ENCODE results near the gene ASPHD1.

The ASPHD1 gene

GRCh38 chr16:29898135-29898803 lies 2.0 kb upstream of the ASPHD1 start:
- Histone ChIP-seq H3K4me2 (ENCODE audit: insufficient read depth, low read length) (no peak overlapping the region), H2AFZ (ENCODE audit: low read depth, low read length) (no peak overlapping the region), H3K36me3 (ENCODE audit: insufficient read depth, low read length) (no peaks in the 10 kb centered on the region), H3K9ac (ENCODE audit: low read depth, low read length) (no peak overlapping the region), H3K4me3 (ENCODE audit: low read depth in 1 of 2, low read length in 2 of 2) (no peak overlapping the region), H3K4me1 (ENCODE audit: insufficient read depth, low read length) (peaks cover 23% of the 10 kb centered on the region), H3K27me3 (ENCODE audit: insufficient read depth, low read length, poor library complexity) (peaks cover 8% of the 10 kb centered on the region), H3K79me2 (ENCODE audit: insufficient read depth, low read length) (no peaks in the 10 kb centered on the region), H3K27ac (ENCODE audit: low read length) (no peak overlapping the region), H3K9me3 (ENCODE audit: insufficient read depth, low read length, severe bottlenecking) (no peaks in the 10 kb centered on the region), H4K20me1 (ENCODE audit: insufficient read depth, low read length) (peaks cover 14% of the 10 kb centered on the region)
- no peak for TF ChIP-seq EZH2 (IDR thresholded peaks at IDR 0.05; ENCODE audit: borderline replicate concordance, low read depth, low read length, severe bottlenecking)
- no peak for TF ChIP-seq CTCF (IDR thresholded peaks at IDR 0.05; ENCODE audit: borderline replicate concordance, extremely low read depth, low read length, poor library complexity, severe bottlenecking)
- ATAC-seq (ENCODE audit: insufficient read depth, low read depth): no peak
- DNase-seq: peak; percentile 24

- Histone ChIP-seq H3K36me3 (ENCODE audit: insufficient read depth, low read length) (no peaks in the 10 kb centered on the region), H3K4me2 (ENCODE audit: insufficient read depth, low read length) (peak overlapping the region; percentile 79), H3K79me2 (ENCODE audit: insufficient read depth, low read length) (no peaks in the 10 kb centered on the region), H2AFZ (ENCODE audit: low read depth, low read length) (no peak overlapping the region), H3K9me3 (ENCODE audit: insufficient read depth, low read length, severe bottlenecking) (no peaks in the 10 kb centered on the region), H3K27ac (ENCODE audit: low read length) (no peak overlapping the region), H4K20me1 (ENCODE audit: insufficient read depth, low read length) (peaks cover 14% of the 10 kb centered on the region), H3K4me1 (ENCODE audit: insufficient read depth, low read length) (peaks cover 26% of the 10 kb centered on the region), H3K4me3 (ENCODE audit: low read depth in 1 of 2, low read length in 2 of 2) (peak overlapping the region in 1 of 2 experiments; percentile 58; a peak in 2 of 4 replicates), H3K9ac (ENCODE audit: low read depth, low read length) (no peak overlapping the region), H3K27me3 (ENCODE audit: insufficient read depth, low read length, poor library complexity) (peaks cover 8% of the 10 kb centered on the region)
- DNase-seq: no peak
- ATAC-seq (ENCODE audit: insufficient read depth, low read depth): no peak
- TF ChIP-seq EZH2 (IDR thresholded peaks at IDR 0.05; ENCODE audit: borderline replicate concordance, low read depth, low read length, severe bottlenecking): no peak
- no peak for TF ChIP-seq CTCF (IDR thresholded peaks at IDR 0.05; ENCODE audit: borderline replicate concordance, extremely low read depth, low read length, poor library complexity, severe bottlenecking)
Observed at GRCh38 chr16:29898804-29899515, 1.3 kb upstream of the ASPHD1 start.

GRCh38 chr16:29899516-29900101 lies 679 bp upstream of the ASPHD1 start, which contains the start of gene SEZ6L2:
Gene SEZ6L2, minus strand, starts transcription at chr16:29899550. Its CDS starts 531 bp downstream, at chr16:29899019.
- no peaks in the 10 kb centered on the region for H3K79me2 ChIP-seq (ENCODE audit: insufficient read depth, low read length)
- H3K36me3 ChIP-seq (ENCODE audit: insufficient read depth, low read length): no peaks in the 10 kb centered on the region
- peak; percentile 37 for ATAC-seq (ENCODE audit: insufficient read depth, low read depth)
- peaks cover 26% of the 10 kb centered on the region for H3K4me1 ChIP-seq (ENCODE audit: insufficient read depth, low read length)
- H3K9me3 ChIP-seq (ENCODE audit: insufficient read depth, low read length, severe bottlenecking): no peaks in the 10 kb centered on the region
- peaks cover 8% of the 10 kb centered on the region for H3K27me3 ChIP-seq (ENCODE audit: insufficient read depth, low read length, poor library complexity)
- no peak within 1 kb of the TSS for H3K27ac ChIP-seq (ENCODE audit: low read length)
- peak within 1 kb of the TSS; percentile 30; the same call in 1 of the 2 replicates for H3K9ac ChIP-seq (ENCODE audit: low read depth, low read length)
- peak; percentile 83 for DNase-seq
- H2AFZ ChIP-seq (ENCODE audit: low read depth, low read length): peak within 1 kb of the TSS; percentile 46
- TF ChIP-seq CTCF (IDR thresholded peaks at IDR 0.05; ENCODE audit: borderline replicate concordance, extremely low read depth, low read length, poor library complexity, severe bottlenecking): no peak
- TF ChIP-seq EZH2 (IDR thresholded peaks at IDR 0.05; ENCODE audit: borderline replicate concordance, low read depth, low read length, severe bottlenecking): no peak
- H4K20me1 ChIP-seq (ENCODE audit: insufficient read depth, low read length): peaks cover 14% of the 10 kb centered on the region
- H3K4me2 ChIP-seq (ENCODE audit: insufficient read depth, low read length): peak within 1 kb of the TSS; percentile 79
- peak within 1 kb of the TSS; percentile 14 to 58; a peak in 3 of 4 replicates for H3K4me3 ChIP-seq (ENCODE audit: low read depth in 1 of 2, low read length in 2 of 2)
